Measurements from ENCODE around the gene B9D1. TPM values are rescaled to one million over a fixed set of nuclear protein-coding genes. Genes with fewer than 3 reads are reported as not detected.

The B9D1 gene
- total and polyA plus RNA-seq, 9 of the 15 experiments (the other 6 are each of a cell fraction or from before 2014, with no cell fraction given): 8.9 to 28.0 (median 17.9) TPM

- TF ChIP-seq VEZF1 (CRISPR knock-in tag; IDR thresholded peaks at IDR 0.05): peak; percentile 54
- TF ChIP-seq ZNF655 (CRISPR knock-in tag; IDR thresholded peaks at IDR 0.05): no peak
- TF ChIP-seq BMI1 (IDR thresholded peaks at IDR 0.05; ENCODE audit: low read length): no peak
- no peak for TF ChIP-seq ARID2 (IDR thresholded peaks at IDR 0.05)
- no peak for TF ChIP-seq ZBED1 (IDR thresholded peaks at IDR 0.05)
- TF ChIP-seq MTA3 (IDR thresholded peaks at IDR 0.05; ENCODE audit: borderline replicate concordance): no peak
- TF ChIP-seq TBL1XR1 (IDR thresholded peaks at IDR 0.05; ENCODE audit: low read length in 2 of 2): no peak
- TF ChIP-seq TOE1 (IDR thresholded peaks at IDR 0.05; ENCODE audit: borderline replicate concordance): no peak
- no peak for TF ChIP-seq TOE1 (CRISPR knock-in tag; IDR thresholded peaks at IDR 0.05; ENCODE audit: borderline replicate concordance, low read depth)
- no peak for TF ChIP-seq BACH1 (tag; IDR thresholded peaks at IDR 0.05)
- no peak for TF ChIP-seq ZNF239 (CRISPR knock-in tag; IDR thresholded peaks at IDR 0.05)
- TF ChIP-seq EGR1 (conservative IDR thresholded peaks at IDR 0.05): 0 out of 2 replicates have a peak, but pooled peaks have one; percentile 4
- peak; percentile 44 for TF ChIP-seq ZFX (CRISPR knock-in tag; IDR thresholded peaks at IDR 0.05)
- no peak for TF ChIP-seq TBP (optimal IDR thresholded peaks at IDR 0.05; ENCODE audit: low read depth, low read length)
- TF ChIP-seq NUFIP1 (IDR thresholded peaks at IDR 0.05; ENCODE audit: partially characterized antibody): no peak
- no peak for TF ChIP-seq SUPT5H (IDR thresholded peaks at IDR 0.05)
- peak; percentile 1 for TF ChIP-seq NFYB (IDR thresholded peaks at IDR 0.05; ENCODE audit: extremely low read depth, insufficient read length)
- no peak for TF ChIP-seq SAFB (IDR thresholded peaks at IDR 0.05; ENCODE audit: borderline replicate concordance, low read depth, low read length)
- peak in 1 of 2 experiments; percentile 73; a peak in 2 of 4 replicates for TF ChIP-seq SIN3A (IDR thresholded peaks at IDR 0.05; ENCODE audit: borderline replicate concordance in 2 of 2, control insufficient read depth in 1 of 2, low read depth in 2 of 2, low read length in 2 of 2)
- no peak for TF ChIP-seq SMARCA5 (IDR thresholded peaks at IDR 0.05)
- no peak for TF ChIP-seq E4F1 (CRISPR knock-in tag; IDR thresholded peaks at IDR 0.05; ENCODE audit: borderline replicate concordance)
- no peak for TF ChIP-seq CBFA2T3 (IDR thresholded peaks at IDR 0.05)
- TF ChIP-seq BCOR (IDR thresholded peaks at IDR 0.05): no peak
- TF ChIP-seq MAX (CRISPR knock-in tag; IDR thresholded peaks at IDR 0.05): 0 out of 2 replicates have a peak, but pooled peaks have one; percentile 28
- no peak for TF ChIP-seq HNRNPLL (IDR thresholded peaks at IDR 0.05; ENCODE audit: low read depth, low read length, poor library complexity, severe bottlenecking)
Observed at GRCh38 chr17:19378416-19379360, 16.2 kb upstream of the B9D1 start, which contains the start of gene MAPK7 (continued).

All from K562 (cell line).